Measurements from ENCODE around the gene PARPBP. TPM values are rescaled to one million over a fixed set of nuclear protein-coding genes. Genes with fewer than 3 reads are reported as not detected.
"Not testable (repeated sequence)": the region's sequence is repeated elsewhere in the genome, so short reads cannot be mapped to it uniquely, and the experiment has no call there.

Gene PARPBP
- polyA plus RNA-seq, 1 of the 3 experiments (the other 2 are of a cell fraction) = 3.1 TPM

- H2AFZ ChIP-seq (ENCODE audit: low read depth); POLR2A ChIA-PET; H3K4me3 ChIP-seq (ENCODE audit: low read depth in 2 of 2, low read length in 1 of 2); H3K27me3 ChIP-seq (ENCODE audit: insufficient read depth); H3K4me1 ChIP-seq (ENCODE audit: control insufficient read depth in 1 of 2, insufficient read depth in 2 of 2, low read depth in 1 of 2, low read length in 1 of 2); H3K4me2 ChIP-seq; CTCF ChIA-PET; H3K9me2 ChIP-seq; H4K20me1 ChIP-seq (ENCODE audit: insufficient read depth); H3K9me3 ChIP-seq; H3F3A ChIP-seq (replicated peaks; ENCODE audit: insufficient read depth); H3K79me2 ChIP-seq (ENCODE audit: insufficient read depth); H3K9ac ChIP-seq; DNase-seq; H3K27ac ChIP-seq (ENCODE audit: low read depth in 2 of 2, low read length in 1 of 2): not testable (repeated sequence)
- H3K36me3 ChIP-seq (replicated peaks in 1 of 2; ENCODE audit: control insufficient read depth in 1 of 2, insufficient read depth in 2 of 2, low read length in 1 of 2) = peaks cover 0 to 30% of the 10 kb centered on the region in 2 experiments
- WGBS (ENCODE audit: low lambda C conversion rate) = 96% methylated on average over 3 of the region's 3 CpGs
These were observed 10.7 kb downstream of the PARPBP start for GRCh38 chr12:102130720-102131119.

- H3K79me2 ChIP-seq (ENCODE audit: insufficient read depth); H3K27me3 ChIP-seq (ENCODE audit: insufficient read depth); H2AFZ ChIP-seq (ENCODE audit: low read depth); H4K20me1 ChIP-seq (ENCODE audit: insufficient read depth); H3F3A ChIP-seq (replicated peaks; ENCODE audit: insufficient read depth); H3K9me2 ChIP-seq; DNase-seq; POLR2A ChIA-PET; H3K9ac ChIP-seq; H3K4me1 ChIP-seq (ENCODE audit: control insufficient read depth in 1 of 2, insufficient read depth in 2 of 2, low read depth in 1 of 2, low read length in 1 of 2); H3K4me3 ChIP-seq (ENCODE audit: low read depth in 2 of 2, low read length in 1 of 2); H3K4me2 ChIP-seq; CTCF ChIA-PET; H3K27ac ChIP-seq (ENCODE audit: low read depth in 2 of 2, low read length in 1 of 2); H3K9me3 ChIP-seq: not testable (repeated sequence)
- WGBS (ENCODE audit: low lambda C conversion rate) = 100% methylated on average over 2 of the region's 2 CpGs
- H3K36me3 ChIP-seq (replicated peaks in 1 of 2; ENCODE audit: control insufficient read depth in 1 of 2, insufficient read depth in 2 of 2, low read length in 1 of 2) = peaks cover 0 to 27% of the 10 kb centered on the region in 2 experiments
These were observed 11.5 kb downstream of the PARPBP start for GRCh38 chr12:102131442-102131841.

GRCh38 chr12:102137619-102138018 is 17.6 kb downstream of the PARPBP start:
- H4K20me1 ChIP-seq (ENCODE audit: insufficient read depth); POLR2A ChIA-PET; H3K27me3 ChIP-seq (ENCODE audit: insufficient read depth); H3K4me3 ChIP-seq (ENCODE audit: low read depth in 2 of 2, low read length in 1 of 2); H3F3A ChIP-seq (replicated peaks; ENCODE audit: insufficient read depth); H3K9ac ChIP-seq; H3K4me1 ChIP-seq (ENCODE audit: control insufficient read depth in 1 of 2, insufficient read depth in 2 of 2, low read depth in 1 of 2, low read length in 1 of 2); H3K79me2 ChIP-seq (ENCODE audit: insufficient read depth); H3K4me2 ChIP-seq; H3K9me2 ChIP-seq; H2AFZ ChIP-seq (ENCODE audit: low read depth); H3K36me3 ChIP-seq (replicated peaks in 1 of 2; ENCODE audit: control insufficient read depth in 1 of 2, insufficient read depth in 2 of 2, low read length in 1 of 2); H3K9me3 ChIP-seq; DNase-seq; H3K27ac ChIP-seq (ENCODE audit: low read depth in 2 of 2, low read length in 1 of 2): not testable (repeated sequence)
- CTCF ChIA-PET = interaction anchor here (0.6 kb wide), 1 partner anchor 35 kb away, joined by 3 read pairs; no protein-coding TSS in a partner anchor
- WGBS (ENCODE audit: low lambda C conversion rate) = 94% methylated on average over 8 of the region's 8 CpGs

GRCh38 chr12:102142866-102143373 is 22.9 kb downstream of the PARPBP start:
- H3K4me1 ChIP-seq (ENCODE audit: control insufficient read depth in 1 of 2, insufficient read depth in 2 of 2, low read depth in 1 of 2, low read length in 1 of 2); H3K9me3 ChIP-seq; DNase-seq; H3K79me2 ChIP-seq (ENCODE audit: insufficient read depth); CTCF ChIA-PET; H3F3A ChIP-seq (replicated peaks; ENCODE audit: insufficient read depth); H3K27me3 ChIP-seq (ENCODE audit: insufficient read depth); H3K36me3 ChIP-seq (replicated peaks in 1 of 2; ENCODE audit: control insufficient read depth in 1 of 2, insufficient read depth in 2 of 2, low read length in 1 of 2); H3K27ac ChIP-seq (ENCODE audit: low read depth in 2 of 2, low read length in 1 of 2); H4K20me1 ChIP-seq (ENCODE audit: insufficient read depth); H3K9me2 ChIP-seq; H3K4me3 ChIP-seq (ENCODE audit: low read depth in 2 of 2, low read length in 1 of 2); H2AFZ ChIP-seq (ENCODE audit: low read depth); POLR2A ChIA-PET; H3K4me2 ChIP-seq; H3K9ac ChIP-seq: not testable (repeated sequence)
- 97% methylated on average over 10 of the region's 11 CpGs for WGBS (ENCODE audit: low lambda C conversion rate)

Data from SK-N-SH (cell line).